ENCODE data around the gene HSPA13. TPM values are rescaled to one million over a fixed set of nuclear protein-coding genes. Genes with fewer than 3 reads are reported as not detected.
"Not testable (repeated sequence)": the region's sequence is repeated elsewhere in the genome, so short reads cannot be mapped to it uniquely, and the experiment has no call there.

Gene HSPA13, protein sequence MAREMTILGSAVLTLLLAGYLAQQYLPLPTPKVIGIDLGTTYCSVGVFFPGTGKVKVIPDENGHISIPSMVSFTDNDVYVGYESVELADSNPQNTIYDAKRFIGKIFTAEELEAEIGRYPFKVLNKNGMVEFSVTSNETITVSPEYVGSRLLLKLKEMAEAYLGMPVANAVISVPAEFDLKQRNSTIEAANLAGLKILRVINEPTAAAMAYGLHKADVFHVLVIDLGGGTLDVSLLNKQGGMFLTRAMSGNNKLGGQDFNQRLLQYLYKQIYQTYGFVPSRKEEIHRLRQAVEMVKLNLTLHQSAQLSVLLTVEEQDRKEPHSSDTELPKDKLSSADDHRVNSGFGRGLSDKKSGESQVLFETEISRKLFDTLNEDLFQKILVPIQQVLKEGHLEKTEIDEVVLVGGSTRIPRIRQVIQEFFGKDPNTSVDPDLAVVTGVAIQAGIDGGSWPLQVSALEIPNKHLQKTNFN
- 63.9 and 69.7 TPM in 2 replicates for total RNA-seq (2014; rRNA removed; shearing (Covaris generic))

- DNase-seq (ENCODE audit: low read depth): peak; percentile 100
Measured at GRCh38 chr21:14382835-14383595, at the start of gene HSPA13. Gene HSPA13 (minus strand): TSS chr21:14383146. CDS start chr21:14383119, 27 bp downstream.

DNA sequence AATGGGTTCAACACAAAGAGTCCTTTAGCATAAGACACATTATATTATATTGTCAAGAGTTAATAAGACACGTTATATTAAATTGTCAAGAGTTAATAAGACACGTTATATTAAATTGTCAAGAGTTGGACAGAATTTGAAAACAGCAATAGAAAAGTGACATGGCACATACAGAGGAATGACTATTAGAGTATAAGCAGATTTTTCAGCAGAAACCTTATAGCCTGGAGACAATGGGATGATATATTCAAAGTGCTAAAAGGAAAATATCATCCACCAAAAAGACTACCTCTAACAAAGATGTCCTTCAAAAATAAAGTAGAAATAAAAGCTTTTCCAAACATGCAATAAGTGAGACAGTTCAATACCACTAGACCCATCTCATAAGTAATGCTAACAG, 36.0 kb upstream of the HSPA13 start:
- no peak for DNase-seq (ENCODE audit: low read depth)

DNA sequence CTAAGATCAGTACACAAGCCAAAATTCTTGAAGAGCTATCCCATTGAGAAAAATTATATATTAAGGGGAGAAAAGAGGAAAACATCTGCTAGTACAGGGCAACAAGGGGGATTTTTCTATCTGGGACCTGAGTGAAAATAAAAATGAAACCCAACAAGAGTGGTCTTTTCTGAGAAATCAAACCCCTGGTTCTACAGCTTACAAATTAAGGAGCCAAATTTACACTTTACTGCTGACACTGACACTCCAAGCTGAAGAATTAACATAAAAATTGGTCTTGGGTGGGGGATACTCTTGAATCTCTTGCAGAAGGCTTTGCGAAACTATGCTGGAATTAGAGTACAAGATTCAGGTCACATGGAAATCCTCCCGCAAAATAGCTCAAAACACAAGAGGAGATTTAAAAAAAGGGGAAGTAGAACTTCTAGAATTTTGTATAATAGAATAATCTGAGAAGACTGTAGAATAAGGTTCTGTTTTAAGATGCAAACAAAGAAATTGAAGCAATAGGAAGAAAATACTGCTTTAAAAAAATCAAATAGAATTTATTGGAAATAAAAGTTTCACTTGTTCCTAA, 32.1 kb upstream of the HSPA13 start:
- no peak for DNase-seq (ENCODE audit: low read depth)

DNA sequence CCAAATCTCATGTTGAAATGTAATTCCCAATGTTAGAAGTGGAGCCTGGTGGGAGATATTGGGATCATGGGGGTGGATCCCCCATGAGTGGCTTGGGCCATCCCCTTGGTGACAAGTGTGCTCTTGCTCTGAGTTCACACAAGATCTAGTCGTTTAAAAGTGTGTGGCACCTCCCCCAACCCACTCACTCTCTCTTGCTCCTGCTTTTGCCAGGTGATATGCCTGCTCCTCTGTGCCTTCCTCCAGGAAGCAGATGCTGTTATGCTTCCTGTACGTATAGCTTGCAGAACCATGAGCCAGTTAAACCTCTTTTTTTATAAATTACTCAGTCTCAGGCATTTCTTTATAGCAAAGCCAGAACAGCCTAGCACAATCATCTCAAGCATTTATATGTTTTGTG, 23.0 kb upstream of the HSPA13 start:
- no peak for DNase-seq (ENCODE audit: low read depth)

DNA sequence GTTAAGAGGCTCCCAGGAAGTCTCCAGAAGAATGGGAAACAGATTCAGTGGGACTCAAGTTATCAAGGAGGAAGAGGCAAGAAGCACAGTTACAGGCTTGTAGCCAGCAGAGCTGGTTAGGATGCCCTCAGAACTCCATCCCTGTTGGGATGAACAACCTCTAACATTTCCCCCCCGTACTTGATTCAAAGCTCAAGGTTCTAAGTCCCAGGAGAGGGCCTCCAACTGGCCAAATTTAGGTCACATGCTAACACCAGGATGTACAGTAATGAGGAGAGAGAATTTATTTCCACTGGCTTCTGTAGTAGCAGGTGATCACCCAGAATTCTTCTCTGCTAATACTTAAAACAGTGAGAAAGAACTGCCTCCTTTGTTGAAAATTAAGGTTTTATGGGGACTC, 22.3 kb upstream of the HSPA13 start:
- DNase-seq (ENCODE audit: low read depth): no peak

GRCh38 chr21:14403681-14404318, 20.9 kb upstream of the HSPA13 start:
- DNase-seq (ENCODE audit: low read depth): no peak

GRCh38 chr21:14401217-14401616, 18.3 kb upstream of the HSPA13 start:
- no peak for DNase-seq (ENCODE audit: low read depth)

- DNase-seq (ENCODE audit: low read depth): no peak
Measured at GRCh38 chr21:14388282-14388681, 5.3 kb upstream of the HSPA13 start.

DNA sequence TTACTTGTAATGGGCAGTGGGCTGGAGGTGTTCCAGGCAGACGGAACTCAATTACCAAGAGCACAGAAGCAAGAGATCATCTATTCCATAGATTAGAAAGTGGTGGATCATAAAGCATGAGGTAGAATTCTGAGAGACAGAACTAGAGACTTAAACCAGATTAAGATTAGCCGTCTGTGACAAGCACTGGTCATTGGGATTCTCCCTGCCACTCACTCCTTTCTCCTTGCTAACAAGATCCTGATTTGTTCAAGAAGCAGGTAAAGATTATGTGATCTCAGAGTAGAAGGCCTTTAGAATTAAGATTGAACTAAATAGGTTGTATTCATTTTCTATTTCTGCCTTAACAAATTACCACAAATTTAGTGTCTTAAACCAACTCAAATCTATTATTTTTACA, 1.5 kb upstream of the HSPA13 start:
- no peak for DNase-seq (ENCODE audit: low read depth)

GRCh38 chr21:14383596-14384180, 742 bp upstream of the HSPA13 start:
- no peak for DNase-seq (ENCODE audit: low read depth)

DNA sequence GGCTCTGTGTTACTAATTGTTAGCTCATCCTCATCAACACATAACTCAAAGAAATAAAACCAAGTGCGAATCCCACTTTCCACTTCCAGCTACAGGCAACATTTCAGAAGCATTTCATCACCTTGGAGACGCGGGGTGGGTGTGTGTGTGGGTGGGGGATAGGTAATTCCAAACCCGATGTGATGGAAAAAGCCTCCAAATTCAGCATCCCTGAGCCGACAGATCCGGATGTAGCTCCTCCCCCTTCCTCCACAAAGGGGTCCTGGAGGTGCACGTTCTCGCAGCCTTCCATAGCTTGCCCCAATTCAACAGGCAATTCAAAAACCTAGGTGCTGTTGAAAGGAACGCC, 486 bp downstream of the HSPA13 start:
- DNase-seq (ENCODE audit: low read depth): no peak

DNA sequence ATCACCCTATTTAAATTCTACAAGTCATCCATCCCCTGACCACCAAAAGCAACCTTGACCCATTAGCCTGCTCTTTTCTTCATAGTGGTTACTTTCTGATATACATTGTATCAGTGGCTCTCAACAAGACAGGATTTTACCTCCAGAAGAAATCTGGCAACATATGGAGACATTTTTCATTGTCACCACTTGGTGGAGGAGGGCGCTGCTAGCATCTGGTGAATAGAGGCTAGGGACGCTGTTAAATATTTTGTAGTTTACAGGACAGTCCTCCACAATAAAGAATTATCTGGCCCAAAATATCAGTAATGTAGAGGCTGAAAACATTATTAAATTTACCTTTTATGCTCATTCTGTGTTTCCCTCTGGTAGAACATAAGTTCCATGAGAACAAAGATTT, 6.1 kb downstream of the HSPA13 start:
- DNase-seq (ENCODE audit: low read depth): no peak

- no peak for DNase-seq (ENCODE audit: low read depth)
Measured at GRCh38 chr21:14366998-14367397, 15.9 kb downstream of the HSPA13 start.

DNA sequence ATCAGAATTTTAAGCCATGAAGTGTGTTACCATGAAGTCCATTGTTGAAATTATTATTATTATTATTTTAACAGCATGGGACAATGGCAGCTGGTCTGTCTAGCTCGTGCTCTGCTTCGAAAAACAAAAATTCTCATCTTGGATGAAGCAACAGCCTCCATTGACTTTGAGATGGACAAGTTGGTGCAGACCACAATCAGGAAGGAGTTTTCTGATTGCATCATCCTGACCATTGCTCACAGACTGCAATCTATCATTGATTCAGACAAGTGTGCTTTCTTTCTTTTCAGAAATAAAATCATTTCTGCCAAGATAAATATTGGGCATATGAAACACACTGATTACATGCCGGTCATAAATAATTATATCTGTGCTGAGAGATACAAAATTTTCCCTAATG, 21.0 kb downstream of the HSPA13 start:
- DNase-seq (ENCODE audit: low read depth): no peak

- DNase-seq (ENCODE audit: low read depth): peak; percentile 5
Measured at GRCh38 chr21:14358775-14359174, 24.2 kb downstream of the HSPA13 start.

- no peak for DNase-seq (ENCODE audit: low read depth)
Measured at GRCh38 chr21:14356746-14357145, 26.2 kb downstream of the HSPA13 start.

- DNase-seq (ENCODE audit: low read depth): no peak
Measured at GRCh38 chr21:14354515-14354914, 28.4 kb downstream of the HSPA13 start.

DNA sequence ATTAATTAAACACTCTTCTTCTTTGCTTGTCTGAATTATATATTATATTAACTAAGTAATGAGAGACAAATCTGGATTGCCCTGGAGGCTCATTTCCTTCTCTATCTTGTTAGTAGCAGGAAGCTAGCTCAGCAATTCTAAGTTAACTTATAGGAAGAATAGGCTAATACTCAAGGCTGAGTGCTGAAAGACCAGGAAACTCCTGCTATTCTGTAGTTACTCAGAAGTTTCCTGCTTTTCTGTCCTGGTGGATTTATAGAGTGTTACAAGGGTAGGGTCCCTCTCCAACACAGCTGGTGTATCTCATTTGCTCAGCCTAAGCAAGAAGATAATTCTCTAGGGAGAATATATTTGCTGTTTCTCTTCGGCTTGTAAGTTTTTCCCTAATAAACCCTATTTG, 29.2 kb downstream of the HSPA13 start:
- DNase-seq (ENCODE audit: low read depth): no peak

DNA sequence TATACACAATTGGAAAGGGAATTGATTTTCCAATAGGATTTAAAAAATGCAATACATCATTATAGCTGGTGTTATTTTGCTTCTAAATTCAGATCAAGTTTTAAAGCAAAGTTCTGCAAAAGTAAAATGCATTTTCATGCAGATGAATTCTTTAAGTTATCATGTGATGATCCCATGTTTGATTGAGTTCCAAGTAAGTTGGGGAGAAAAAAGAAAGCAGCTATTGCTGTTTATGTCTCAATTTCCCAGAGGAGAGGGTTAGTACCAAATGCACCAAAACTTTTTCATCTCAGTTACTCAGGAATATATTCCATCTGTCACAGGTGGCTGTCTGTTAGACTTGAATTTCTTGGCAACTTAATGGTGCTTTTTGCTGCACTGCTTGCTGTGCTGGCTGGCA, 29.7 kb downstream of the HSPA13 start:
- DNase-seq (ENCODE audit: low read depth): no peak

DNA sequence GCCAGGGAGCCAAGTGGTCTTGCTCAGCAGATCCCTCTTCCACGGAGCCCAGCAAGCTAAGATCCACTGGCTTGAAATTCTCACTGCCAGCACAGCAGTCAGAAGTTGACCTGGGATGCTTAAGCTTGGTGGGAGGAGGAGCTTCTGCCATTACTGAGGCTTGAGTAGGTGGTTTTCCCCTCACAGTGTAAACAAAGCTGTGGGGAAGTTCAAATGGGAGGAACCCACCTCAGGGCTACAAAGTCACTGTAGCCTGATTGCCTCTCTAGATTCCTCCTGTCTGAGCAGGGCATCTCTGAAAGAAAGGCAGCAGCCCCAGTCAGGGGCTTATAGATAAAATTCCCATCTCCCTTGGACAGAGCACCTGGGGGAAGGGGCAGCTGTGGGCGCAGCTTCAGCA, 55.6 kb downstream of the HSPA13 start:
- not testable (repeated sequence) for DNase-seq (ENCODE audit: low read depth)

- no peak for DNase-seq (ENCODE audit: low read depth)
Measured at GRCh38 chr21:14325595-14325994, 57.4 kb downstream of the HSPA13 start.
